GM21423 (cell line): ENCODE measurements around the gene ERICH6B.

ENCODE experiments used
- ATAC-seq: cut with Tn5 transposase; IDR thresholded peaks from one replicate; pipeline ENCODE4 v1.9.1; 2021; ENCODE audit warnings: mild to moderate bottlenecking, moderate library complexity; ENCODE audit not compliant: unreplicated experiment

The ERICH6B gene

DNA sequence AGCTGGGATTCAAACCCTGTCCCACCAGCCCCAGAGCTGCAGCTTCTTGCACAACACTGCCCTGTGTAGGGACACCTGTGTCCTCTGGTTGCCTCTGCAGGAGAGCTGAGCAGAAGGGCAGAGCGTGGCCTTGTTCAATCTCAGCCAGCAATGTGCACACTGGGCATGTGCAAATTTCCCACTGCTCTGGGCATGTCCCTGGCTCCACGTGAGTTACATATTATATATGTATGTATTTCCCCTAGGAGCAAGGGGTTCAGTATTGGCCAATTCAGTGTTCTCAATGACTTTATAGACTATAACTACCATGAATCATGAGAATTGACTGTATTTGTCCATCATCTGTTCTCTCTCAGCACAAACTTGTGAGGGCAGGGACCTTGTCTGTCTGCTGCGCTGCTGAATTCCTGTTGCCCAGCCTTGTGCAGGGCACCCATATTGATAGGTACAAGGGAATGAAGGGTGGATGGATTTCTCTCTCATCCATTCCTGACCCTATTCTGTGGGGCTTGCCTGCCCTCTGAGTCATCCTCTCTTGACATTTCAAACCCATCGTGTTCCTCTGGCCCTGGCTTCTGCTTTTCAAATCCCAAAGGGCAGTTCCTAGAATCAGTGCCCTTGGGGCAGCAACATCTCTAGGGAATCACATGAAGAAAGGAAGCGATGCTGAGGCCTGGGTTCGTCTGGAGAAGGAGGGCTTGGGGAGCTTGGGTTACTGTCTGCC is 69.7 kb downstream of the ERICH6B start:
- ATAC-seq, result no peak

GRCh38 chr13:45544520-45544919 is 71.0 kb downstream of the ERICH6B start:
- ATAC-seq, result no peak

- no peak for ATAC-seq
Observed at GRCh38 chr13:45542878-45543277, 72.7 kb downstream of the ERICH6B start.

DNA sequence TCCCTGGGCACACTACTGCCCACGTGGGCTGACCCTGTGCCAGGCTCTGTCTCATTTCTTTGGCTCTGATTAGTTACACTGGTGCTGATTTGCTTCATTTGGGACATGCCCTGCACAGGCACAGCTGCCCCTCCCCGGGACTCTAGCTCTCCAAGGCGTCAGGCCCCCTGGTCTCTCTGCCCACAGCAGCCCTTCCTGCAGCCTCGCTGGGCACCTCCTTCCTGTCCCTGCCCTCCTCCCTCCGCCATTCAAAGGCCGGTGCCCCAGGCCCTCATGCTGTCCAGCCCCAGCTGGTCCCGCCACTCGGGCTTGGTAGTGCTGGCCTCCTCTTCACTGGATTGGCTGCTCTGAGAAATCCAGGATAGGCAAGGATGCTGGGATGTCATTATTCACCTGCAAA is 73.1 kb downstream of the ERICH6B start:
- no peak for ATAC-seq

GRCh38 chr13:45541806-45542205 is 73.7 kb downstream of the ERICH6B start:
- ATAC-seq, result no peak

GRCh38 chr13:45540864-45541263 is 74.7 kb downstream of the ERICH6B start:
- no peak for ATAC-seq

GRCh38 chr13:45540195-45540594 is 75.3 kb downstream of the ERICH6B start:
- ATAC-seq, result no peak

DNA sequence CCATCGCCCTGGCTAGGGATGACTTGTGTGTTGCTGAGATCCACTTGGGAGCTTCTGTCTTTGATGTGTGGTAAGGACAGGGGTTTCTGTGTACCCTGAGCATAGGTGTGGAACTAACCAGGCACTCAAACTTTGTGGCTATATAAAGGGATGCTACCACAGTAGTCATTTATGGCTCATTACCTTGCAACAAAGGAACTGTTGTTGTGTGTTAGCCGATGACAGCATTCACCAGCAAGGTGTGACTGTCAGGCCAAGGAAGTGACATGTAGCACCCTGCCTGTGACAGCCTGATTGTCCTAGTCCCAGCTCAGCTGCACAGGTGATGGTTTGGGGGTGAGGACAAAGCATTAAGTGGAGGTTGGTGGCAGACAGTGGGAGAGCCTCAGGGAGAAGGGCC is 77.2 kb downstream of the ERICH6B start:
- ATAC-seq, result no peak

DNA sequence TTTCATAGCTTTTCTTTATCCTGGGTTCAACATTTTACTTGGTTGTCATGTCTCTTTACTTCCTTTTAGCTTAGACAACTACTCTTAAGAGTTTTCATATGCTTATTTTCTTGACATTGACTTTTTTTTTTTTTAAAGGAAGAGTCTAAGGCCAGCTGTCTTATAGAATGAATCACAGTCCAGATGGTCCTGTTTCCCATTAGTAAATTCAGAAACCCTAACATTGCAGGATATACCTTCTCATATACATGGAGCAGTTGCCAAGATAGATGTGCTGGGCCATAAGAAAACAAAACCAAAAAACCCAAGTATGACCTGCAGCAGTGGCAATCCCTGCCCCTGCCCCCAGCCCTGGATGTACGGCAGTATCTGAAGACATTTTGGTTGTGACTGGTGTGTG is 78.0 kb downstream of the ERICH6B start:
- ATAC-seq, result no peak

- no peak for ATAC-seq
Observed at GRCh38 chr13:45536224-45536623, 79.3 kb downstream of the ERICH6B start.

DNA sequence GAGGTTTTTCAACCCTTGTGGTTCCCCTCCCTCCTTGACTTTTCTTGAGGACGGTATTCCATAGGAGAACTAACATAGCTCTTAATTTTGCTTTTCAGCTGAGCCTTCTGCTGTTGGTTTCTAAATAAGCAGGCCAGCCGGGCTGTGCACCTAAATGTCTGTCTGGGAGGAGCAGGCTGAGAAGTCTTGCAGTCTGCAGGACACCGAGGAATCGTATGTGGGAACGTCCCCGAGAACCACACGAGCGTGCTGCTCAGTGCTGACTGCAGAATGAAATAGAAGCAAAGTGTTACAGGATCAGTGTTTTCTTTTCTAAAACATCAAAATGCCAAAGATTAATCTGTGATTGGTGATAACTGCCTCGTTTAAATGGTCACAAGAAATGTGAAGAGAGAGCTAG is 80.9 kb downstream of the ERICH6B start:
- ATAC-seq, result no peak

- no peak for ATAC-seq
Observed at GRCh38 chr13:45529758-45530157, 85.8 kb downstream of the ERICH6B start.

DNA sequence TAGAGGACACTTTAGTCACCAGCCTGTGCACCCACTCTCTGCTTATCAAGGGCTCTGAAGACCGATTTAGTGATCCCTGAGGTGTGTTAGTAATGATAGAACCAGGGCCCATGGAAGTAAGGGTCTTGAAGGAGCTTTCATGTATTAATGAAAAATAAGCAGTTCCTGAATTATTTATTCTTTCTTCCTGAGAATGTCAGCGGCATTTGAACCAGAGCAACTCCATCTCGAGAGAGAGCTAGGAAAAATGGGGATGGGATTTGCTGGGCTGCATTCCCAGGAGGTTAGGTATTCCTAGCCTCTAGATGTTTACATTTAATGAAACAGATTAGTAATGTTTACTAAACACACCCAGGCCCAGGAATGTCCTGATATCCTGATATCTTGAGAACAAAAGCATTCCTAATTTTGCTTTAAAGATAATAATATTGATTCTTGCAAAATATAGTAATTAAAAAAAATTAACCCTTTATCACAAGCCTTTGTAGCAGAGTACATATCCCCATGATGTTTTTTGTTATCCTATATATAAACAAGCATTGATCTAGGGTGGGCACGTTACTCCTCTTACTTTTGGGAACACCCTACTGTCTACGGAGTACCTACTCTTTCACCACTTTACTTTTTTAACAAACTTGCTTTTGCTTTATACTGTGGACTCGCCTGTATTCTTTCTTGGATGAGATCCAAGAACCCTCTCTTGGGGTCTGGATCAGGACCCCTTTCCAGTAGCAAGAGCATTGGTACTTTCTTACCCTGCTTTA is 87.7 kb downstream of the ERICH6B start:
- no peak for ATAC-seq

GRCh38 chr13:45522571-45522970 is 93.0 kb downstream of the ERICH6B start:
- no peak for ATAC-seq

DNA sequence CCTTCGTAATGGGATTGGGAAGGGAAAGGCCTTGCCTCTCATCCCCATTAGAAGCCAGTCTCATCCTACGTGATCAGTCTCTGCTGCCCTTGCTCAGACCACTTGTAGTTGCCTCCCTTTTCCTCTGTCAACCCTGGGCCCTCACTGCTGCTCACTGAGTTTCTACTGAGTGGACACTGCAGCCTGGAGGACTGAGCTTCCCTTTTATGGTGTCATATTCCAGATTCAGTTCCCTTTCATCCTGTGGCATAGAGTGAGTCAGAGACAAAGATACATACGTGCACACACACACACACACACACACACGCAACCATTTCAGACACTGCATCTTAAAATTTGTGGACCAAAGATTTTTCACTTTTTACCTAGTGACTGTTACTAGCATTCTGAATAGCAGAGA is 94.2 kb downstream of the ERICH6B start:
- no peak for ATAC-seq

DNA sequence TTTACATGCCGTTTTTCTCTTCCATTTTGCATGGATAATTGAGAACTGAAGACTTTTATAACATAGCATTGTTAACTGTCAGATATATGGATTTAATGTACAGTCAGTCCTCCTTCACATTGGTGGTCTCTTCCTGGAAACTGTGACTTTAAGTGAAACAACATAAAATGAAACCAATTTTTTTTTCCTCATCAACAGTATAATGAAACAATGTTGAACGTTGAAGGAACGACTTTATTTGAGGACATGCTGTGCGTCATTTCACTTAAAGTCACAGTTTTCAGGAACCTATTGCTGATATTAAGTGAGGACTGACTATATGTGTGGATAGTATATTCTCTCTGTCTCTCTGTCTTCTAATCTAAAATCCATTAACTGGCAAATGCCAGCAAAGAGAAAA is 96.0 kb downstream of the ERICH6B start:
- no peak for ATAC-seq

DNA sequence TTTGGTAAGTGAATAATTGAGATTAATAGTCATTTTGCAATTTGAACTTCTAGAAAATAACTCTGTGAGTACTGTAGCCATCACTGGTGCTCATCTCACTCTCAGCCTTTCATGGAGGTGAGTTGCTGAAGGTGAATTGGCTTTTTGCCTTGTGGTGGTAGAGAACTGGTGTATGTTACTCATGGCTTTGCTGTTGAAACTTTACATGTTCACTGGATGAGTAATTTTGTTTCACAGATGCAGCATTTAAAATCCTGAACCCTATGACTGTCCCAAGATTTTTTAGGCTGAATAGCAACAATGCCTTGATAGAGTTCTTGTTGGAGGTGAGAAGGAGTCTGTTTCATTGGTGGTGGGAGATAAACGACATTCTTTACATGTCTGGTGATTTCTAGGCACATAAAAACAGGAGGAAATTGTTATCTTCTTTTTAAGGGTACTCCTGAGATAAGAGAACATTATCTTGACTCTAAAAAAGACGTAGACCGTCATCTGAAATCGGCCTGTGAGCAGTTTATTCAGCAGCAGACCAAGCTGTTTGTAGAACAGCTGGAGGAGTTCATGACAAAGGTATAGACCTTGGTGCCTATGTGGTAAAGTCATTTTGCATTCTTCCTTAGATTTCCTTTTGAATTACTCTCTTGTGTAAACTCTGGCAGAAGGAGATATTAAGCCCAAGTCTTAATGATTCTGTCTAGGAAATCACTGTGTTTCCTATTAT is 96.9 kb downstream of the ERICH6B start:
- ATAC-seq, result no peak

- ATAC-seq, result no peak
Observed at GRCh38 chr13:45516757-45517156, 98.8 kb downstream of the ERICH6B start.

GRCh38 chr13:45512098-45512496 is 103.4 kb downstream of the ERICH6B start:
- ATAC-seq, result no peak

GRCh38 chr13:45511310-45512097 is 104.0 kb downstream of the ERICH6B start:
- ATAC-seq, result no peak

DNA sequence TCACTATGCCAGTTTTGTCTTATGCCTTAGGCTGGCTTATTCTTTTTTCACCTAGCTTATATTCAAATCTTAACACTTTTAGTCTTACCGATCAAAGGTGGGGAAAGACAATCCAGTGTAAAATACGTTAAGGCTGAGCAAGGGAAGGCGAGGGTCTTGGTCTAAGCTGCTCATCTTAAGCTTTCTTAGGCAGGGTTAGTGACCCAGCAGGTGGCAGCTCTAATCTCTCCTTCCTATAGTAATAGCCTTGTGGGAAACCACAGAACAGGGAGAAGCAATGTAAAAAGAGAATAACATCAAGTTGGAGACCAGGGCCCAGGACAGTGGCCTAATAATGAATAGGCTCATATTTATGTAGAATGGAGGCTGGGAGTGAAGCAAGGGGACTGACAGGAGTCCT is 104.9 kb downstream of the ERICH6B start:
- ATAC-seq, result no peak
